ENCODE measurements around the gene MRPL16. TPM values are rescaled to one million over a fixed set of nuclear protein-coding genes. Genes with fewer than 3 reads are reported as not detected.

The MRPL16 gene
- total and polyA plus RNA-seq, 4 donors: 24.9 to 54.9 (median 39.6) TPM

DNA sequence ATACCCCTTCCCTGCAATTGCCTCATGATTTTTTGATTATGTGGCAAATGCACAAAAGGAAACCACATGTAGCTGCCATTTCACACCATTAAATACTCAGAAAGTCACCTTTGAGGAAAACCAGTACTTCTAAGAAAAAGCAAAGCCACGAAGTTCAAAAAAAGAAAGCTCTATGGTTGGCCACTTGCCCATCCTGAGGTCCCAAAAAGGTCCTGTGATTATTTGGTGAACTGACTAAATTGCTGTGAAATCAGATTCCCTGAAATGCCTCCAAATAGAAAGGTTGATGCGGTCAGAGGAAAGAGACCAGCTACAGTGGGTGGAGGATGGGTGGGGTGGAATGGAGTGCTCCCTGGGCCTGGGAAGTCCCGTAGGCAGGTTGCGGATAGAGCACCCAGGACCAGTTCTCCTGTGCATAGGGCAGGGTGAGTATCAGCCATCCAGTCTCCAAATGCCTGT lies 26.9 kb downstream of the MRPL16 start:
- TF ChIP-seq, protein P1, sequence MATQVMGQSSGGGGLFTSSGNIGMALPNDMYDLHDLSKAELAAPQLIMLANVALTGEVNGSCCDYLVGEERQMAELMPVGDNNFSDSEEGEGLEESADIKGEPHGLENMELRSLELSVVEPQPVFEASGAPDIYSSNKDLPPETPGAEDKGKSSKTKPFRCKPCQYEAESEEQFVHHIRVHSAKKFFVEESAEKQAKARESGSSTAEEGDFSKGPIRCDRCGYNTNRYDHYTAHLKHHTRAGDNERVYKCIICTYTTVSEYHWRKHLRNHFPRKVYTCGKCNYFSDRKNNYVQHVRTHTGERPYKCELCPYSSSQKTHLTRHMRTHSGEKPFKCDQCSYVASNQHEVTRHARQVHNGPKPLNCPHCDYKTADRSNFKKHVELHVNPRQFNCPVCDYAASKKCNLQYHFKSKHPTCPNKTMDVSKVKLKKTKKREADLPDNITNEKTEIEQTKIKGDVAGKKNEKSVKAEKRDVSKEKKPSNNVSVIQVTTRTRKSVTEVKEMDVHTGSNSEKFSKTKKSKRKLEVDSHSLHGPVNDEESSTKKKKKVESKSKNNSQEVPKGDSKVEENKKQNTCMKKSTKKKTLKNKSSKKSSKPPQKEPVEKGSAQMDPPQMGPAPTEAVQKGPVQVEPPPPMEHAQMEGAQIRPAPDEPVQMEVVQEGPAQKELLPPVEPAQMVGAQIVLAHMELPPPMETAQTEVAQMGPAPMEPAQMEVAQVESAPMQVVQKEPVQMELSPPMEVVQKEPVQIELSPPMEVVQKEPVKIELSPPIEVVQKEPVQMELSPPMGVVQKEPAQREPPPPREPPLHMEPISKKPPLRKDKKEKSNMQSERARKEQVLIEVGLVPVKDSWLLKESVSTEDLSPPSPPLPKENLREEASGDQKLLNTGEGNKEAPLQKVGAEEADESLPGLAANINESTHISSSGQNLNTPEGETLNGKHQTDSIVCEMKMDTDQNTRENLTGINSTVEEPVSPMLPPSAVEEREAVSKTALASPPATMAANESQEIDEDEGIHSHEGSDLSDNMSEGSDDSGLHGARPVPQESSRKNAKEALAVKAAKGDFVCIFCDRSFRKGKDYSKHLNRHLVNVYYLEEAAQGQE (IDR thresholded peaks at IDR 0.05): no peak
- TF ChIP-seq FOXA1 (IDR thresholded peaks at IDR 0.05) (no peak), SP1 (IDR thresholded peaks at IDR 0.05) (no peak), FOXA2 (IDR thresholded peaks at IDR 0.05) (no peak), JUND (IDR thresholded peaks at IDR 0.05) (no peak), NR2F2 (IDR thresholded peaks at IDR 0.05) (no peak), YY1 (IDR thresholded peaks at IDR 0.05) (no peak)
- TF ChIP-seq, protein P2, sequence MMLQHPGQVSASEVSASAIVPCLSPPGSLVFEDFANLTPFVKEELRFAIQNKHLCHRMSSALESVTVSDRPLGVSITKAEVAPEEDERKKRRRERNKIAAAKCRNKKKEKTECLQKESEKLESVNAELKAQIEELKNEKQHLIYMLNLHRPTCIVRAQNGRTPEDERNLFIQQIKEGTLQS (IDR thresholded peaks at IDR 0.05): no peak
- Histone ChIP-seq H3K9me3 (ENCODE audit: control insufficient read depth in 4 of 4, low read length in 3 of 4) (no peaks in the 10 kb centered on the region), H3K4me3 (ENCODE audit: low read depth in 1 of 3, low read length in 3 of 3) (no peak overlapping the region)

DNA sequence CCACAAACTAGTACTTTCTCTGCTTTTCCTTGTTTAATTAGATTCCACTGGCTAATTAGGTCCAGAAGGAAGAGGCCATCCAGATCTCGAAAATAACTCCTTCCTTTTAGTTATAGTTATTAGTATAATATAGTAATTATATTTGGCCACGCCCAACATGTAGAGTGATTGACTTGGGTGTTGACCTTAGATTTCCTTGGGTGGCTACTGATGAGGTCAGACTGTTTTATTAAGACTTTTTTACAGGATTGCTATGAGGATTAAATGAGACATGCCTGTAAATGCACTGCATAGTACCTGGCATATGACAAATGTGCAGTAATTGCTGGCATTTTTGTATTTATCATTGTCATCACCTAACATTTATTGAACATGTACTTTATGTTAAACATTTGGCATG lies 28.5 kb downstream of the MRPL16 start:
- Histone ChIP-seq H3K4me1 (ENCODE audit: control insufficient read depth in 4 of 4, insufficient read depth in 4 of 4, low read length in 3 of 4) (peaks cover 0 to 17% (median 4%) of the 10 kb centered on the region in 4 donors), H3K27me3 (ENCODE audit: control insufficient read depth in 4 of 4, insufficient read depth in 4 of 4, low read length in 3 of 4) (no peaks in the 10 kb centered on the region), H3K27ac (ENCODE audit: low read depth in 1 of 2, low read length in 2 of 2) (no peak overlapping the region), H3K36me3 (ENCODE audit: control insufficient read depth in 4 of 4, insufficient read depth in 3 of 4, low read depth in 1 of 4, low read length in 3 of 4) (no peaks in the 10 kb centered on the region), H3K9ac (ENCODE audit: low read depth in 1 of 2, low read length in 2 of 2) (no peak overlapping the region), H3K4me3 (ENCODE audit: low read depth in 1 of 3, low read length in 3 of 3) (no peak overlapping the region), H3K9me3 (ENCODE audit: control insufficient read depth in 4 of 4, low read length in 3 of 4) (no peaks in the 10 kb centered on the region)
- WGBS: 85% methylated on average over 2 of the region's 2 CpGs
- DNase-seq (ENCODE audit: low spot score): no peak
- TF ChIP-seq HNF4G (IDR thresholded peaks at IDR 0.05): no peak
- TF ChIP-seq, protein P3, sequence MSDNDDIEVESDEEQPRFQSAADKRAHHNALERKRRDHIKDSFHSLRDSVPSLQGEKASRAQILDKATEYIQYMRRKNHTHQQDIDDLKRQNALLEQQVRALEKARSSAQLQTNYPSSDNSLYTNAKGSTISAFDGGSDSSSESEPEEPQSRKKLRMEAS (IDR thresholded peaks at IDR 0.05): no peak
- TF ChIP-seq, protein P4, sequence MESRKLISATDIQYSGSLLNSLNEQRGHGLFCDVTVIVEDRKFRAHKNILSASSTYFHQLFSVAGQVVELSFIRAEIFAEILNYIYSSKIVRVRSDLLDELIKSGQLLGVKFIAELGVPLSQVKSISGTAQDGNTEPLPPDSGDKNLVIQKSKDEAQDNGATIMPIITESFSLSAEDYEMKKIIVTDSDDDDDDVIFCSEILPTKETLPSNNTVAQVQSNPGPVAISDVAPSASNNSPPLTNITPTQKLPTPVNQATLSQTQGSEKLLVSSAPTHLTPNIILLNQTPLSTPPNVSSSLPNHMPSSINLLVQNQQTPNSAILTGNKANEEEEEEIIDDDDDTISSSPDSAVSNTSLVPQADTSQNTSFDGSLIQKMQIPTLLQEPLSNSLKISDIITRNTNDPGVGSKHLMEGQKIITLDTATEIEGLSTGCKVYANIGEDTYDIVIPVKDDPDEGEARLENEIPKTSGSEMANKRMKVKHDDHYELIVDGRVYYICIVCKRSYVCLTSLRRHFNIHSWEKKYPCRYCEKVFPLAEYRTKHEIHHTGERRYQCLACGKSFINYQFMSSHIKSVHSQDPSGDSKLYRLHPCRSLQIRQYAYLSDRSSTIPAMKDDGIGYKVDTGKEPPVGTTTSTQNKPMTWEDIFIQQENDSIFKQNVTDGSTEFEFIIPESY (IDR thresholded peaks at IDR 0.05): no peak
- TF ChIP-seq SP1 (IDR thresholded peaks at IDR 0.05): no peak

More for the DNA sequence above, 26.9 kb downstream of the MRPL16 start:
- Histone ChIP-seq H3K4me1 (ENCODE audit: control insufficient read depth in 4 of 4, insufficient read depth in 4 of 4, low read length in 3 of 4) (peaks cover 0 to 9% (median 1%) of the 10 kb centered on the region in 4 donors), H3K27ac (ENCODE audit: low read depth in 1 of 2, low read length in 2 of 2) (no peak overlapping the region), H3K27me3 (ENCODE audit: control insufficient read depth in 4 of 4, insufficient read depth in 4 of 4, low read length in 3 of 4) (no peaks in the 10 kb centered on the region), H3K9ac (ENCODE audit: low read depth in 1 of 2, low read length in 2 of 2) (no peak overlapping the region), H3K36me3 (ENCODE audit: control insufficient read depth in 4 of 4, insufficient read depth in 3 of 4, low read depth in 1 of 4, low read length in 3 of 4) (no peaks in the 10 kb centered on the region)
- no peak for DNase-seq (ENCODE audit: low spot score)
- WGBS: 91% methylated on average over 4 of the region's 4 CpGs

DNA sequence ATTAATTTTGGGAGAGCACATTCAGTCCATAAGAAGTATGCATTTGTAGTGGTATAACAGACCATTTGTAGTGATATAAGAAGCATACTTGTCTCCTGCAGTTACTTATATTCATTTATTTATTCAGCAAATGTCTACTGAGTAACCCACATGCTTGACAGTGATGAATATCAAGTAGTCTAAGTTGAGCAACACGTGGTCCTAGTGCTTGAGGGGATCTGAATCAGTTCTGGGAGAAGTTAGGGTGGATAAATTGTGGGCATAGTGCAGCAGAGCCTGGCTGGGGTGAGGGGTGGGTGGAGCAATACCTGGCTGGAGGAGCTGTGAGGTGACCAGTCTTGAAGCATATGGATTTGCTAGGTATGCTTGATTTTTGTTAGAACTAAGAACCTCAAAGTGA lies 31.1 kb downstream of the MRPL16 start:
- Histone ChIP-seq H3K4me1 (ENCODE audit: control insufficient read depth in 4 of 4, insufficient read depth in 4 of 4, low read length in 3 of 4) (peaks cover 0 to 22% (median 11%) of the 10 kb centered on the region in 4 donors), H3K27ac (ENCODE audit: low read depth in 1 of 2, low read length in 2 of 2) (no peak overlapping the region), H3K27me3 (ENCODE audit: control insufficient read depth in 4 of 4, insufficient read depth in 4 of 4, low read length in 3 of 4) (no peaks in the 10 kb centered on the region), H3K36me3 (ENCODE audit: control insufficient read depth in 4 of 4, insufficient read depth in 3 of 4, low read depth in 1 of 4, low read length in 3 of 4) (no peaks in the 10 kb centered on the region), H3K9ac (ENCODE audit: low read depth in 1 of 2, low read length in 2 of 2) (no peak overlapping the region), H3K4me3 (ENCODE audit: low read depth in 1 of 3, low read length in 3 of 3) (no peak overlapping the region), H3K9me3 (ENCODE audit: control insufficient read depth in 4 of 4, low read length in 3 of 4) (no peaks in the 10 kb centered on the region)
- DNase-seq (ENCODE audit: low spot score): no peak
- 79% methylated on average over 1 of the region's 1 CpG for WGBS
- TF ChIP-seq, protein P3 (IDR thresholded peaks at IDR 0.05): no peak
- TF ChIP-seq RAD21 (IDR thresholded peaks at IDR 0.05): no peak
- TF ChIP-seq NR2F2 (IDR thresholded peaks at IDR 0.05): no peak
- TF ChIP-seq HNF4A (conservative IDR thresholded peaks at IDR 0.05): no peak
- no peak for TF ChIP-seq TAF1 (conservative IDR thresholded peaks at IDR 0.05)
- TF ChIP-seq, protein P5, sequence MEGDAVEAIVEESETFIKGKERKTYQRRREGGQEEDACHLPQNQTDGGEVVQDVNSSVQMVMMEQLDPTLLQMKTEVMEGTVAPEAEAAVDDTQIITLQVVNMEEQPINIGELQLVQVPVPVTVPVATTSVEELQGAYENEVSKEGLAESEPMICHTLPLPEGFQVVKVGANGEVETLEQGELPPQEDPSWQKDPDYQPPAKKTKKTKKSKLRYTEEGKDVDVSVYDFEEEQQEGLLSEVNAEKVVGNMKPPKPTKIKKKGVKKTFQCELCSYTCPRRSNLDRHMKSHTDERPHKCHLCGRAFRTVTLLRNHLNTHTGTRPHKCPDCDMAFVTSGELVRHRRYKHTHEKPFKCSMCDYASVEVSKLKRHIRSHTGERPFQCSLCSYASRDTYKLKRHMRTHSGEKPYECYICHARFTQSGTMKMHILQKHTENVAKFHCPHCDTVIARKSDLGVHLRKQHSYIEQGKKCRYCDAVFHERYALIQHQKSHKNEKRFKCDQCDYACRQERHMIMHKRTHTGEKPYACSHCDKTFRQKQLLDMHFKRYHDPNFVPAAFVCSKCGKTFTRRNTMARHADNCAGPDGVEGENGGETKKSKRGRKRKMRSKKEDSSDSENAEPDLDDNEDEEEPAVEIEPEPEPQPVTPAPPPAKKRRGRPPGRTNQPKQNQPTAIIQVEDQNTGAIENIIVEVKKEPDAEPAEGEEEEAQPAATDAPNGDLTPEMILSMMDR (IDR thresholded peaks at IDR 0.05; ENCODE audit: low read depth, low read length, missing input control): no peak
- TF ChIP-seq, protein P2 (IDR thresholded peaks at IDR 0.05): no peak
- TF ChIP-seq YY1 (IDR thresholded peaks at IDR 0.05): no peak
- no peak for TF ChIP-seq RXRA (IDR thresholded peaks at IDR 0.05)
- no peak for TF ChIP-seq JUND (IDR thresholded peaks at IDR 0.05)

Data from liver (tissue), 9 donors.